ENCODE data around the gene PALMD.

The PALMD gene

DNA sequence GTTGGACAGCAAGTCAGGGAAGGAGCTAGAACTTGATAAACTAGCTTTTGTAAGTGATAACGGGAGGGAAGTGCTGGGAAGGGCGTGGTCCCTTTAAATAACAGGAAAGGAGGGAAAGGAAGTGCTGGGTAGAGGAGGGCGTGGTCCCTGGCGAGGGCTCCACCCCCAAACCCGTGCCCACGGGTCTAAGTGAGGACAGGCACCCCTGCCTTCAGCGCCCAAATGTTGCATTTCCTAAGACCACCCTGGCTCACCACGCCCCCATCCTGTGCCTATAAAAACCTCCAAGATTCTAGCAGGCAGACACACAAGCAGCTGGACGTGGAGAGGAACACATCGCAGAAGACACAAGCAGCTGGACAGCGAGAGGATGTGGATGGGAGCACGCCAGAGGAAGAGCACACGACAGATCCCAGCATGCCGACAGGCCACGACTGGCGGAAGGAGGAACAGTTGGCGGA lies 58.5 kb downstream of the PALMD start:
- DNase-seq = no peak

DNA sequence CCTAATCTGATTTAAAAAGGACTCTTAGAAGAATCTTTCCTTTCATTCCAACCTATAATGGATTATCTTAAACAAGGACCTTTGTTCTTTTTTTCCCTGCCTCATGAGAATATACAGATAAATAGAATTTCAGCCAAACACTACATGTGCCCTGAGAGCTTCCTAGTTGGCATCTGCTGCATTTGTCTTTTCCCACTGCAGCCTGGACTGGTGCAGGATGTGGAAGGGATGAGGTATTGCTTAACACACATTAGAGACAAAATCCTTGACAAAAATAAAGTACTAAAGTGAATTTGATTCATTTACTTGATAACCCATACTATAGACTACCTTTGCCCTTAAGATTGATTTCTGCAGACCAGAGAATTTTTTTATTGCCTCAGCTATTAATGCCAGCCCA lies 59.5 kb downstream of the PALMD start:
- DNase-seq = no peak

DNA sequence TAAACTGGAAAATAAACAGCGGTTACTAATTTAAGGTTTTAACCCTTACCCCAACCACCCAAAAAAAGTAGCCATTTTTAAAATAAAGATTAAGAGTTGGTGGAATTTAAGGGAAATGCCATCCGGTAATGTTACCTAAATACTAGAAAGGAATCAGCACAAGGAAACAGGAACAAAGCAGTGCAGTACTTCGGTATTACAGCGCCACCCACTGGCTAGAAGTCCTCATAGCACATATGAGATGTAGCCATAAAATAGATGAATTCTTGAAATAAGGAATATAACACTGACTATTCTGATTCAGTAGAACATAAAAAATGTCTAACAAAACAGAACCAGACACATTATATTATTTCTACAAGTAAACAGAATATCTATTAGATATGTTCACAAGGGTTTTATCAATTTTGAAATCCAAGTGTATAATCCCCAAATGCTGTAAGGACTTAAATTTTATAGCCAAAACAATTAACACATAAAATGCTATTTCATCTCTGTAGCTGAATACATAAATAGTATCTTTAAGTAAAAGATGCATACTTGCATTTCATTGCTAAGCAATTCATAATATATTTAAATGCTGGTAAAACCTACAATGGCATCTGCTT lies 61.7 kb downstream of the PALMD start:
- DNase-seq = peak; percentile 25

DNA sequence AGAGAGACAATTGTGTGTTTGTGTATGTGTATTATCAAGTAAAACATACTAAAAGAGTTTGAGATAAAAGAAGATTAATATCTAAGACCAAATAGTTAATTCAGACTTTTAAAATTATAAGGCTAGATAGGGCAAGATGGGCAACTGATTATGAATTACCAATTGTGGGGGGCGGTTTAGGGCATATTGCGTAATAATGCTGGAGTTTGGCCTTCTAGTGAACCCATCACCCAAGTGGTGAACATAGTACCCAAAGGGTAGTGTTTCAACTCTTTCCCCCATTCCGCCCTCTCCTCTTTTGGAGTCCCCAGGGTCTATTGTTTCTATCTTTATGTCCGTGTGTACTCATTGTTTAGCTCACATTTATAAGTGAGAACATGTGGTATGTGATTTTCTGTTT lies 65.1 kb downstream of the PALMD start:
- no peak for DNase-seq

DNA sequence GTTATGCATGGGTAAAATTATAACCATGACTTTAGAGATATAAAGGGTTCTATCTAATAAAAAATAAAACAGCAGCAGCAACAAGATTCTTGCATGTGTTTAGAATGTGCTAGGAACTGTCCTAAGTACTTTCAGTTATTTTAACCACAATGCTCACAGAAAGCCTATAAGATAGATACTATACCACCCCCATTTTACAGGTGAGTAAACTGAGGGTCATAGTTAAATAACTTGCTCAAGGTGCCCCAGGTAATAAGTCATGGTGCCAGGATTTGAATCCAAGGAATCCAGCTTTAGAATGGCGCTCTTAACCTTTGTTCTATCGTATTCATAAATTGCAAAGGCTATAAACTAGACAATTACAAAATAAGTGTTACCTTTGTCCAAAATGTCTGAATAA lies 67.1 kb downstream of the PALMD start:
- no peak for DNase-seq

DNA sequence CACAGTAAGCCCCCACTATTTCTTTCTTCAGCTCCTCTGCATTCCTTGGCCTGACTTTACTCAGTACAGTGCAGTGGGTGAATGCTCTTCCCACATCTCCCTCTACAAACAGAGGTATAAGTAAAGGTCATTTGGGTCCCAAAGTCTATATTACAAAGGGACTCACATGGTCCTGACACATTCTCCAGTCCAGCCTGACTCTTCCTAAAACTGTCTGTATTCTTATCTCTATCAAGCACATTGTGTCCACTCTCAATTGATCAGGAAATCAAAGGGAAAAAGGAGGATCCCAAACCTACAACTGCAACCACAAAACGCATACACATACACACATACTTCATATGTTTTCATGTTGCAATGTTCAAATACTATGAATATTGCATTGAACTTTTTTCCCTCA lies 71.1 kb downstream of the PALMD start:
- DNase-seq = no peak

DNA sequence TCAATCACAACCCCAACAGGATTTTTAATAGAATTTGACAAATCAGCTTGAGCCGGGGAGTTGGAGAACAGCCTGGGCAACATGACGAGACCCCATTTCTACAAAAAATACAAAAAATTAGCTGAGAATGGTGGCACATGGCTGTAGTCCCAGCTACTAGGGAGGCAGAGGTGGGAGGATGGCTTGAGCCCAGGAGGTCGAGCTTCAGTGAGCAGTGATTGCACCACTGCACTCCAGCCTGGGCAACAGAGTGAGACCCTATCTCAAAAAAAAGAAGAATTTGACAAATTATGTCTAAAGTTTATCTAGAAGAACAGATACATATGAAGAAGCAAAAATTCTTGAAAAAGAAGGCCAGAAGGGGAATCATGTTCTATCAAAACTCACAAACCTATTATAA lies 77.3 kb downstream of the PALMD start:
- no peak for DNase-seq

DNA sequence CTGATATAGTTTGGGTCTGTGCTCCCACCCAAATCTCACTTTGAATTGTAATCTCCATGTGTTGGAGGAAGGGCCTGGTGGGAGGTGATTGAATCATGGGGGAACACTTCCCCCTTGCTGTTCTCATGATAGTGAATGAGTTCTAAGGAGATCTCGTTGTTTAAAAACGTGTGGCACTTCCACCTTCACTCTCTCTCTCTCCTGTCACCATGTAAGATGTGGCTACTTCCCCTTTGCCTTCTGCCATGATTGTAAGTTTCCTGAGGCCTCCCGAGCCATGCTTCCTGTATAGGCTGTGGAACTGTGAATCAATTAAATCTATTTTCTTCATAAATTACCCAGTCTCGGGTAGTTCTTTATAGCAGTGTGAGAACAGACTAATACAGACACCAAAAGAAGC lies 80.1 kb downstream of the PALMD start:
- no peak for DNase-seq

DNA sequence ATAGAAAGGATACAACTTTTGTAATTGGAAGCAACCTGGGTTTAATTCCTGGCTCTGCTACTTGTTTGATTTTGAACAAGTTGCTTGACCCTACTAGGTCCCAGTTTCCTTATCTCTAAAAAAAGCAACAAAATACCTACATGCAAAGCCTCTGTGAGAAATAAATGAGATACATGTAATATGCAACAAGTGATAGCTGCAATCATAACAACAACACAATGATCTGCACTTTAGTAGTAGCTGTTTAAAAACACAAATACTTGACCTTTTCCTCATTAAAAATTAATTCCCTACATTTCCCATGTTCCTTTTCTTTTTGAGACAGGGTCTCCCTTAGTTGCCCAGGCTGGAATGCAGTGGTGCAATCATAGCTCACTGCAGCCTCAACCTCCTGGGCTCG lies 80.5 kb downstream of the PALMD start:
- no peak for DNase-seq

DNA sequence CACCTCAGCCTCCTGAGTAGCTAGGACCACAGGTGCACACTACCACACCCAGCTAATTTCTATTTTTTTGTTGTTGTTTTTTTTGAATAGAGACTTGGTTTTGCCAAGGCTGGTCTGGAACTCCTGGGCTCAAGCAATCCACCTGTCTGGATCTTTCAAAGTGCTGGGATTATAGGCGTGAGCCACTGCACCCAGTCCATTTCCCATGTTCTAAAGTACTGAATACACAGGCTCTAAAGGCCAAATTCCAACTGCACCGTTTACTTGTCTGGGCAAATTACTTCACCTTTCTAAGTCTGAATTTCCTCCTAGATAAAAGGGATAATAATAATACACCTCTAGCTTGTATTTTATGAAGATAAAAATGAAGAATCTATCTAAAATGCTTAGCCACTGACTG lies 80.9 kb downstream of the PALMD start:
- DNase-seq = no peak

DNA sequence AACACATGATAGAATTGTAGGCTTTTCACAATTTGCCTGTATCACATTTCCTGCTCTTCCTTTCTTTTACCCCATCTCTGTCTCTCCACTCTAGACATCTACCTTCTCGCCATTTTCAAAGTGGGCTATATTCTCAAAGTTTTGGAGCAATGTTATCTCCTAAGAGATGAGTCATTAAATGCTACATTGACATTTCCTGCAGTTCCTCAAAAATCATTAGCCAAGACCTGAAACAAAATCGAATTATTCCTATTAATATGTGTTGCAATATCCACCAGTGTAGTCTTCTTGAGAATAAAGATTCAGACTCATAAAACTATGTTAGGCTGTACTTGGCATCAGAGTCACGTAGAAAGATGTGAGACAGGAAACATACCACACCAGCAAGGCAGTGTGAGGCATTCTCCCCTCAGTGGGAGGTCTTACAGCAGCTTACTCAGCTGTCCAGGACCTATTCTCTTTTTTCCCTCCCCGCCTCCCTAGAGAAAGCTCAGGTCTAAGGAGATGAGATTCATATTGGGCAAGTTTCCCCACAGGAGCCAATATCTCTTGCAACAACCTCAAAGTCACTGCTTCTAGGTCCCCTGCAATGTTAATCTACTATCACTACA lies 81.8 kb downstream of the PALMD start:
- DNase-seq = no peak

DNA sequence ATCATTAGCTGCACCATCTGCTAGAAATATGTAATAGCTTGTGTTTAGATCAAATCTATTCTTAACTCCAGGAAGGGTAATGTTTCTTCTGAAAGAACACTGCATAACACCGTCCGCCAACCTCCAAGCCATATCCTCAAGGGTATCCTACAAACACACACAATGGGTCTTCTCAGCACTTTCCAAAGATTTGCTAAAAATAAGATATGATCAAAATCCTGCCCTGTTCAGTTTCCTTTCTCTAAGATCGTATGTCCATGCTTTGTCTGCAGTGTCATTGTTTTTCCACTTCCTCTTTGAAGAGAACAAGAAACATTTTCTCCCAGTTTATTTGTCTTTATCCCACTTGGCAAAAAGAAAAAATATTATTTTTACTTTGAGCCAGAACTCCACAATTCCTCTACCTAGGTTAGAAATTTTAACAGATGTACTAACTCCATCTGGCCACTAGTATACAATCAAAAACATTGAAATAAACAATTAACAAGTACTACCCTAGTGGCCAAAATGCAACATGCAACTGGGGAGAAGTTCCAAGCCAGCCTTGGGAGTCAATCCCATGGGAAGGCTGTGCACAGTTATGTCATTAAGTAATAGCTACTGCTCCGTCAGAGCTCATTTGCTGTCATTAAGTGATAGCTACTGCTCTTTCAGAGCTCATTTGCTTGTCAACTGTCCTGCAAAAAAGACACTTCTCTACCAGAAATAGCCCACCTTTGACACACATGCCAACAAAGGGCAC lies 82.8 kb downstream of the PALMD start:
- no peak for DNase-seq

DNA sequence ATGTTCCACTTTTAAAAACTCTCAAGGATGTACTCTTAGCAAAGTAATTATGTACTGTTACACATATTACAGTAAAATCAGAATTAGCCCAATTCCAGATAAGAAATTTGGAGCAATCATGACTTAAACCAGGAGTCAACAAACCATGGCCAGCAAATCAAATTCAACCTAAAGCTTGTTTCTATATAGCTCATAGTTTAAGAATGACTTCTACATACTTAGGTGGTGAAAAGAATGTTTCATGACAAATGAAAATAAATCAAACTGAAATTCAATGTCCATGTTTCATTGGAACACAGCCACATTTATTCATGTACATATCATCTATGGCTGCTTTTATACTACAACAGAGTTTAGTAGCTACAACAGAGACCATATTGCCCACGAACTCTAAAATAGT lies 85.5 kb downstream of the PALMD start:
- DNase-seq = no peak

DNA sequence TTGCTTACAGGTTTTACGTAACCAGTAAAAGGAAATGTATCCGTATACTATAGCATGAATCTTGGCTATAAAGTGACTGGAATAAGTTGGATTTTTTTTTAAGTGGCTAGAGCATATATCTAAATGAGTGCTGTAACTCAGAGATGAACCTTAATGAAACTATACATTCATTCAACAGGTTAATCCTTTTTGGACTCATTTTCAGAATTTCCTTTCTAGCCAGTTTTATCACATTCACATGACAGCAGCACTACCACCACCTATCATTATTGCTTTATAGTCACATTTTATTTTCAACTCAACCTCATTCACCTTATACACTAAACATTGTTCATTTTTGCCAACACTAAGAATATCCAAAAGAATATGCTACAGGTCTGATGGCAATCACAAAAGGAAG lies 89.9 kb downstream of the PALMD start:
- no peak for DNase-seq

DNA sequence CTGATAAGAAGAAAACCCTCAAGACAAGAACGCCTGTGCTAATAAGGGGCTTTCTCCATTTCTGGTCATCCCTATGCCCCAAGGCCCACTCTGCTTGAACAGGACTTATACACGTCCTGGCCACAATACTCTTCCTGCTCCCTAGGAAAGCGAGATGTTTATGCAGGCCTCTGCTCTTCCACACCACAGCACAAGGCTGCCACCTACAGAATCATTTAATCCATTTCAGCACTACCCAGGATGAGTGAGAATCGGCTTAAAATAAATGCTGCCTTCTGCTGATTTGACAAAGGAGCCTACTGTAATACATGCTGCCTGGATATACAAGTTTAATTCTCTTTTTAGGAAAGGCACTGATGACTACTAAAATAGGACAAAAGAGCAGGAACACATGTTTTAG lies 91.1 kb downstream of the PALMD start:
- DNase-seq = no peak

DNA sequence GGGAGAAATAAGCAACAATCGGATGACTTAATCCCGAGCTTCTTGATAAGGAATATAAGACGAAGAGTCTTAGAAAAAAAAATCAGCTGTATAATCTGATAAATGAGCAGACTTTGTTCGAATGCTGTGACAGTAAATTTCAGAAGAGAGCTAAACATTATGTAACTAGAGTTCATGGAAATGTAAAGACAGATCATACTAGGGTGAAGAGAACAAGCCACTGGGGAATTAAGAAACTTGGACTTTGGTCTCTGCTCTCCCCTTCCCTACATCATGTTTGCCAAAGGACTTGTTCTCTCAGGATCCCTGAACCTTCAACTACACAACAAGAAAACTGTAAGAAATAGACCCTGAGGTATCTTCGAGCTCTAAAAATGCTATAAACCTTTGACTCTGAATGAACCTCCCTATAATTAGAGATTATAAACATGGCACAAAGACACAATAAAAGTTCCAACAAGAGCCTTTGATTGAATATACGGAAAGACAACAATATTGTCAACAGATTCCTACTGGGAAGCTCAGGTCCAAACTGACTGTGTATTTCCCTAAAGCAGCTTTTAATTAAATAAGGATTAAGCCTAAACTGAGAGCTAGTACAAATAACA lies 93.0 kb downstream of the PALMD start:
- DNase-seq = no peak

DNA sequence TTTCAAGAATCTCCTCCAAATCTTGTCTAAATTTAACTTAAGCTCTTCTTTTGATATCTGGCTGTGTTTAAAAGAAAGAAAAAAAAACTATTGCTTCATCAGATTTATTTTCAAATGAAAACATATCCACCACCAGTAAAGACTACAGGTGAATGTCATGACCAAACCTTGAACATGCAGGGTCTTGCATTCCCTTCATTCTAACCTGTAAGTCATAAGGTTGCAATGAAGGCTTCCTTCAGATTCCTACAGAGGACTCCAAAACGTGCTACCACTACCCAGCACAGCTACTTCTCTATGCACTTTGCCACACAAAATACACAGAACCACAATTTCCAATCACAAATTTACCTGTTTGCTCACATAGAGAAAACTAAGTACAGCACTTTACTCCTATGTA lies 94.2 kb downstream of the PALMD start:
- DNase-seq = no peak

Data from CD4-positive, alpha-beta T cell treated with Interferon gamma for 1 hour (primary cell).